Nephron progenitor cell (in vitro differentiated cells): ENCODE data around the gene ACSS3.
"Not testable (repeated sequence)": the region's sequence is repeated elsewhere in the genome, so short reads cannot be mapped to it uniquely, and the experiment has no call there.

Source experiments
- DNase-seq: peaks from one replicate; pipeline ENCODE4 v3.0.0; 2021
- H3K27ac Mint-ChIP-seq: 2 replicates; pipeline ENCODE4 v1.8.0; 2021; ENCODE audit warnings: mild to moderate bottlenecking, moderate library complexity, mixed read lengths
- H3K27me3 Mint-ChIP-seq: 2 replicates; pipeline ENCODE4 v1.8.0; 2021; ENCODE audit warnings: mild to moderate bottlenecking, low read depth, mixed read lengths; ENCODE audit not compliant: poor library complexity
- H3K36me3 Mint-ChIP-seq: 2 replicates; pipeline ENCODE4 v1.8.0; 2021; ENCODE audit warnings: low read depth, mixed read lengths
- H3K4me1 Mint-ChIP-seq: 2 replicates; pipeline ENCODE4 v1.8.0; 2021; ENCODE audit warnings: mixed read lengths
- H3K4me3 Mint-ChIP-seq: 2 replicates; pipeline ENCODE4 v1.8.0; 2021; ENCODE audit warnings: mild to moderate bottlenecking, moderate library complexity, mixed read lengths
- H3K9me3 Mint-ChIP-seq: 2 replicates; pipeline ENCODE4 v1.8.0; 2021; ENCODE audit warnings: mild to moderate bottlenecking, moderate library complexity, mixed read lengths
- CTCF ChIP-seq: fragments of 200-600 bp; sonication (generic); IDR thresholded peaks from 2 replicates; pipeline ENCODE4 v1.5.0; 2021; ENCODE audit warnings: antibody characterized with exemption

Gene ACSS3

GRCh38 chr12:81105687-81106086 lies 27.8 kb downstream of the ACSS3 start:
- Mint-ChIP-seq H3K27me3 (no peaks in the 10 kb centered on the region), H3K9me3 (no peaks in the 10 kb centered on the region), H3K4me1 (peaks cover 37% of the 10 kb centered on the region), H3K27ac (peak overlapping the region; percentile 43), H3K36me3 (peaks cover 9% of the 10 kb centered on the region), H3K4me3 (no peak overlapping the region)
- TF ChIP-seq CTCF: no peak
- no peak for DNase-seq

GRCh38 chr12:81114226-81114625 lies 36.3 kb downstream of the ACSS3 start:
- Mint-ChIP-seq H3K27me3 (no peaks in the 10 kb centered on the region), H3K9me3 (peaks cover 17% of the 10 kb centered on the region), H3K4me1 (no peaks in the 10 kb centered on the region), H3K36me3 (peaks cover 69% of the 10 kb centered on the region), H3K27ac (no peak overlapping the region), H3K4me3 (no peak overlapping the region)
- TF ChIP-seq CTCF: no peak
- DNase-seq: no peak

- peaks cover 32% of the 10 kb centered on the region for H3K9me3 Mint-ChIP-seq
- H3K4me3 Mint-ChIP-seq, H3K4me1 Mint-ChIP-seq, DNase-seq, H3K27me3 Mint-ChIP-seq: not testable (repeated sequence)
- H3K36me3 Mint-ChIP-seq: peaks cover 78% of the 10 kb centered on the region
- H3K27ac Mint-ChIP-seq: peak overlapping the region; percentile 85
Measured at GRCh38 chr12:81119069-81119468, 41.2 kb downstream of the ACSS3 start.

GRCh38 chr12:81120961-81121360 lies 43.1 kb downstream of the ACSS3 start:
- H3K36me3 Mint-ChIP-seq: peaks cover 79% of the 10 kb centered on the region
- DNase-seq: no peak
- H3K4me3 Mint-ChIP-seq: no peak overlapping the region
- H3K27me3 Mint-ChIP-seq: no peaks in the 10 kb centered on the region
- peaks cover 40% of the 10 kb centered on the region for H3K9me3 Mint-ChIP-seq
- TF ChIP-seq CTCF: no peak
- H3K27ac Mint-ChIP-seq: no peak overlapping the region
- H3K4me1 Mint-ChIP-seq: no peaks in the 10 kb centered on the region

- no peak overlapping the region for H3K4me3 Mint-ChIP-seq
- H3K4me1 Mint-ChIP-seq: no peaks in the 10 kb centered on the region
- TF ChIP-seq CTCF: no peak
- DNase-seq: no peak
- H3K27me3 Mint-ChIP-seq: no peaks in the 10 kb centered on the region
- peaks cover 55% of the 10 kb centered on the region for H3K36me3 Mint-ChIP-seq
- H3K27ac Mint-ChIP-seq: no peak overlapping the region
- peaks cover 29% of the 10 kb centered on the region for H3K9me3 Mint-ChIP-seq
Measured at GRCh38 chr12:81123611-81124010, 45.7 kb downstream of the ACSS3 start.

- no peaks in the 10 kb centered on the region for H3K4me1 Mint-ChIP-seq
- DNase-seq: no peak
- peaks cover 54% of the 10 kb centered on the region for H3K36me3 Mint-ChIP-seq
- H3K4me3 Mint-ChIP-seq: no peak overlapping the region
- no peaks in the 10 kb centered on the region for H3K27me3 Mint-ChIP-seq
- no peak overlapping the region for H3K27ac Mint-ChIP-seq
- no peak for TF ChIP-seq CTCF
- H3K9me3 Mint-ChIP-seq: peaks cover 36% of the 10 kb centered on the region
Measured at GRCh38 chr12:81125691-81126090, 47.8 kb downstream of the ACSS3 start.
